Suprapubic skin (tissue), 3 donors: ENCODE data around the gene ERVV-1.

Source experiments
- EP300 ChIP-seq: sonication (generic); formaldehyde crosslinking; IDR thresholded peaks from one replicate; pipeline ENCODE4 v1.6.1; 2017; ENCODE audit warnings: antibody characterized with exemption
- POLR2A ChIP-seq, 2 donors: fragments of 450-650 bp; IDR thresholded peaks; one replicate each; pipeline ENCODE4 v1.6.1; 2017; ENCODE audit warnings: antibody characterized with exemption in 2 of 2, mild to moderate bottlenecking in 2 of 2, moderate library complexity in 2 of 2
- TF ChIP-seq, protein P1 (sequence below), 2 donors: fragments of 200-600 bp in 1 of 2; fragments of 450-650 bp in 1 of 2; sonication (generic) in 1 of 2; IDR thresholded peaks; one replicate each; pipeline ENCODE4 v1.5.1; 2016 to 2019; ENCODE audit warnings: antibody characterized with exemption in 2 of 2, mild to moderate bottlenecking in 1 of 2, moderate library complexity in 1 of 2

DNA sequence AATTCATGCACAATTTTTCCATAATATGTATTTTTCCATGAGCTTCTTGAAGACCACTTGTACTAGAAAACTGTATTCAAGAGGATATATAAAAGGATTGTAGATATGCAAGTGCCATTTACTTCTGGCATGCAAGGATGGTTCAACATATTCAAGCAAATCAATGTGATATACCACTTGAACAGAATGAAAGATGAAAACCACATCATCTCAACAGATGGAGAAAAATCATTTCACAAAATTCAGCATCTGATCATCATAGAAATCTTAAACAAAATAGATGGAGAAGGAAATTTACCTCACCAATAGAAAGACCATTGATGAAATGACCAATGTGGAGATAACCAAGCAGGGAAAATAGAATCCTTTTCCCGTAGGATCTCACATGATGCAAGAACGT, 45.9 kb upstream of the ERVV-1 start:
- TF ChIP-seq, protein P1, sequence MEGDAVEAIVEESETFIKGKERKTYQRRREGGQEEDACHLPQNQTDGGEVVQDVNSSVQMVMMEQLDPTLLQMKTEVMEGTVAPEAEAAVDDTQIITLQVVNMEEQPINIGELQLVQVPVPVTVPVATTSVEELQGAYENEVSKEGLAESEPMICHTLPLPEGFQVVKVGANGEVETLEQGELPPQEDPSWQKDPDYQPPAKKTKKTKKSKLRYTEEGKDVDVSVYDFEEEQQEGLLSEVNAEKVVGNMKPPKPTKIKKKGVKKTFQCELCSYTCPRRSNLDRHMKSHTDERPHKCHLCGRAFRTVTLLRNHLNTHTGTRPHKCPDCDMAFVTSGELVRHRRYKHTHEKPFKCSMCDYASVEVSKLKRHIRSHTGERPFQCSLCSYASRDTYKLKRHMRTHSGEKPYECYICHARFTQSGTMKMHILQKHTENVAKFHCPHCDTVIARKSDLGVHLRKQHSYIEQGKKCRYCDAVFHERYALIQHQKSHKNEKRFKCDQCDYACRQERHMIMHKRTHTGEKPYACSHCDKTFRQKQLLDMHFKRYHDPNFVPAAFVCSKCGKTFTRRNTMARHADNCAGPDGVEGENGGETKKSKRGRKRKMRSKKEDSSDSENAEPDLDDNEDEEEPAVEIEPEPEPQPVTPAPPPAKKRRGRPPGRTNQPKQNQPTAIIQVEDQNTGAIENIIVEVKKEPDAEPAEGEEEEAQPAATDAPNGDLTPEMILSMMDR (IDR thresholded peaks at IDR 0.05), result no peak
- no peak for TF ChIP-seq EP300
- TF ChIP-seq POLR2A (IDR thresholded peaks at IDR 0.05), result no peak
